NCI-H146 (cell line): ENCODE data around the gene NAT14.

Source experiments
- DNase-seq: peaks from one replicate; lab custom pipeline; 2025; lab: John Stamatoyannopoulos, UW

The NAT14 gene

GRCh38 chr19:55471266-55471665 lies 13.7 kb upstream of the NAT14 start:
- DNase-seq: peak; percentile 85

- no peak for DNase-seq
Measured at GRCh38 chr19:55472463-55472862, 12.5 kb upstream of the NAT14 start.

GRCh38 chr19:55473225-55474012 lies 11.6 kb upstream of the NAT14 start:
- peak; percentile 94 for DNase-seq

GRCh38 chr19:55474269-55475265 lies 10.4 kb upstream of the NAT14 start:
- no peak for DNase-seq

DNA sequence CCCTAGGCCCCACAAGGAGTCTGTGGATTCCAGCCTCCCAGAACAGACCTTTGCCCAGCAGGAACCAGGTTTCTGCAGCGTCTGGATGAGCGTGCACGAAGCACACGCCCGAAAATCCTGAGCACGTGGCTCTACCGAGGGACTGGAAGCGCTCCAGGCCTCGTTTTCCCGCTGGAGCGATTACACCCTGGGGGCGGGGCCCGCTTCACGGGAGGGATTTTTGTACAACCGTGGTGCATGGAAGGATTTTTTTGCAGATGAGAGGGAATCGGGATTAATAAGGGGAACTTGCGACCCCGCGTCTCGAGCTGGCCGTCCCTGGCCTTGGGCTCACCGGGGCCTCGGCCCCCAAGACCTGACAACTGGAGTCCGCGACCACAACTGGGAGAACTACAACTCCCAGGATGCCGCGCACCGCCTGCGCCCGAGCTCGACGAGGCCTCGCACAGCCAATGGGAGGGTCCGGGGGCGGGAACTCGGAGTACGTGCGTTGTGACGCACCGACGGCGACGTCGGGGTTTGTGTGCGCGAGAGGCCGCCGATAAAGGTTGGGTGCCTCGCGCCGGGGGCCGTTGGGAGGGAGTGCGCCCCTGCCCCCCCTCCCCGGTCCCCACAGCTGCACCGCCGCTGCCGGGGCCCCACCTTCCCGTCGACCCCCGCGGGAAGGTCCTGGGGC lies 8.8 kb upstream of the NAT14 start, which contains the start of gene ZNF628:
Gene ZNF628, plus strand, starts transcription at position 518 of the 676 bp plus-strand sequence. CDS start 3,294 bp downstream, outside the sequence.
- DNase-seq: peak; percentile 100

GRCh38 chr19:55477905-55478304 lies 7.1 kb upstream of the NAT14 start:
- no peak for DNase-seq

GRCh38 chr19:55478364-55478763 lies 6.6 kb upstream of the NAT14 start:
- DNase-seq: no peak

DNA sequence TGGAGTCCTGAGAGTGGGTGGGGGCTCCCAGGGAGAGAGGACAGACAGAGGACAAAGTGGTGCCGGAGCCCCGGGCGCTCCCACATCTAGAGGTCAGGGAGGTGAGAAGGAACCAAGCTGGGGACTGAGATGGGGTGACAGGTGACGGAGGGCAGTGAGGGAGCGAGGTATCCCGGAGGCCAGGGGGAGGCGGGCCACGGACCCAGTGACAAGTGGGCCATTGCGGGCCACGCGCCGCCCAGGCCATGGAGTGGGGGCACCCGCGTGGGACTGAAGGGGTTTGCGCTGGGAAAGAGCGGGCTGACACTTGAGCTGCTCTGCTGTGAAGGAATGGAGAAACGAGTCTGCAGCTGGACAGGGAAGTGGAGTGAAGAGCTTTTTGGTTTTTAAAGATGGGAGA lies 5.9 kb upstream of the NAT14 start:
- no peak for DNase-seq

DNA sequence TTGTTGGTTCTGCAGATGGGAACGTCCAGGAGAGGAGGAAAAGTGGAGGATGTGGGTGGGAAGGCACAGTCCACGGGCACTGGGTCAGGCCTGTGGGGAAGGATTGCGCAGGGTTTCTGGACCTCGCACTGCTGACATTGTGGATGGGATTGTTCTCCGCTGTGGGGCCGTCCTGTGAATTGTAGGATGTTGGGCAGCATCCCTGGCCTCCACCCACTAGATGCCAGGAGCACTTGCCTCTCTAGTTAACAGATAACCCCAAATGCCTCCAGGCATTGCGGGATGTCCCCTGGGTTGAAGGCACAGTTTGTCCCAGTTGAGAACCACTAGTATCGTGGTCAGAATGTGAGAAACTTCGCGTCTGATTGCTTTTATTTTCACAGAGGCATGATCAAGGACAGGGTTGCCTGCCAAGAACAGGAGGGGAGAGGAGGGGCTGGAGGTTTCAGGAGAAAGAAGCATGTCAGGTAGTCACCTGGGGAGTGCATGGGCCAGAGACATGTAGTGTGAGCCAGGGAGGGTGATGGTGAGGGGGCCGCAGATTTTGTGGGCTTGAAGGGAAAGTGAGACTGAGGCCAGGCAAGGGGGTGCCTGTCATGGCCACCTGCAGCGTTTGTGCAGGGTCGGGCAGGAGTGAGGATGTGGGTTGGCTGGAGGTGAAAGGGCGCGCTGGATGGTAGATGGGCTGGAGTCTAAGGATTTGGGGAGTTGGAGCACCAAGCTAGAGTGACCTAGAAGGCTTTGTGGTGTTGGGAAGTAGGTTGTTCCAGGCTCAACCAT lies 5.3 kb upstream of the NAT14 start:
- no peak for DNase-seq

DNA sequence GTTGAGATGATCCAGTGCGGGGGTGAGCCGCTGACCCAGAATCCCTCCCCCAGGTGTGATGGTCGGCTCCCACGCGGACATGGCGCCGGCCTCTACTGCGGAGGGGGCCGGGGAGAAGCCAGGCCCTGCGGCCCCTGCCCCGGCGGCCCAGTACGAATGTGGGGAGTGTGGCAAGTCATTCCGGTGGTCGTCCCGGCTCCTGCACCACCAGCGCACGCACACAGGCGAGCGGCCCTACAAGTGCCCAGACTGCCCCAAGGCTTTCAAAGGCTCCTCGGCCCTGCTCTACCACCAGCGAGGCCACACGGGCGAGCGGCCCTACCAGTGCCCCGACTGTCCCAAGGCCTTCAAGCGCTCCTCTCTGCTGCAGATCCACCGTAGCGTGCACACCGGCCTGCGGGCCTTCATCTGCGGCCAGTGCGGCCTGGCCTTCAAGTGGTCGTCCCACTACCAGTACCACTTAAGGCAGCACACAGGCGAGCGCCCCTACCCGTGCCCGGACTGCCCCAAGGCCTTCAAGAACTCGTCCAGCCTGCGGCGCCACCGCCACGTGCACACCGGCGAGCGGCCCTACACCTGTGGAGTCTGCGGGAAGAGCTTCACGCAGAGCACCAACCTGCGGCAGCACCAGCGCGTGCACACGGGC lies 3.7 kb upstream of the NAT14 start:
- no peak for DNase-seq

- DNase-seq: no peak
Measured at GRCh38 chr19:55481794-55482155, 3.2 kb upstream of the NAT14 start.

GRCh38 chr19:55482156-55482961 lies 2.6 kb upstream of the NAT14 start:
- DNase-seq: no peak

DNA sequence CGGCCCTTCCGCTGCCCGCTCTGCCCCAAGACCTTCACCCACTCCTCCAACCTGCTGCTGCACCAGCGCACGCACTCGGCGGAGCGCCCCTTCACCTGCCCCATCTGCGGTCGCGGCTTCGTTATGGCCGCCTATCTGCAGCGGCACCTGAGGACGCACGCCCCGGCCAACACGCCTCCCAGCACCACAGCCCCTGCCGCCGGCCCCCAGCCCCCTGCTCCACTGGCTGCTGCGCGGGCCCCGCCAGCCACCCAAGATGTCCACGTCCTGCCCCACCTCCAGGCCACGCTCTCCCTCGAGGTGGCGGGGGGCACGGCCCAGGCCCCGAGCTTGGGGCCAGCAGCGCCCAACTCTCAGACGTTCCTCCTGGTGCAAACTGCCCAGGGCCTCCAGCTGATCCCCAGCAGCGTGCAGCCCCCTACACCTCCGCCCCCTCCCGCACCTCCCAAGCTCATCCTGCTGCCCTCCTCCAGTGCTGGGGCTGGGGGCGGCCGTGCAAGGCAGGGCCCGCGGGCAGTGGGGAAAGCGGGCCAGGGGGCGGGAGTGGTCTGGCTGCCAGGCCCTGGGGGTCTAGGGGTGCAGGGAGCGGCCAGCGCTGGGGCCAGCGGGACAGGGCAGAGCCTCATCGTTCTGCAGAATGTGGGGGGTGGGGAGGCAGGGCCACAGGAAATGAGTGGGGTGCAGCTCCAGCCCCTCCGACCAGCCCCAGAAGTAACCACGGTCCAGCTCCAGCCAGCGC lies 1.9 kb upstream of the NAT14 start:
- no peak for DNase-seq

DNA sequence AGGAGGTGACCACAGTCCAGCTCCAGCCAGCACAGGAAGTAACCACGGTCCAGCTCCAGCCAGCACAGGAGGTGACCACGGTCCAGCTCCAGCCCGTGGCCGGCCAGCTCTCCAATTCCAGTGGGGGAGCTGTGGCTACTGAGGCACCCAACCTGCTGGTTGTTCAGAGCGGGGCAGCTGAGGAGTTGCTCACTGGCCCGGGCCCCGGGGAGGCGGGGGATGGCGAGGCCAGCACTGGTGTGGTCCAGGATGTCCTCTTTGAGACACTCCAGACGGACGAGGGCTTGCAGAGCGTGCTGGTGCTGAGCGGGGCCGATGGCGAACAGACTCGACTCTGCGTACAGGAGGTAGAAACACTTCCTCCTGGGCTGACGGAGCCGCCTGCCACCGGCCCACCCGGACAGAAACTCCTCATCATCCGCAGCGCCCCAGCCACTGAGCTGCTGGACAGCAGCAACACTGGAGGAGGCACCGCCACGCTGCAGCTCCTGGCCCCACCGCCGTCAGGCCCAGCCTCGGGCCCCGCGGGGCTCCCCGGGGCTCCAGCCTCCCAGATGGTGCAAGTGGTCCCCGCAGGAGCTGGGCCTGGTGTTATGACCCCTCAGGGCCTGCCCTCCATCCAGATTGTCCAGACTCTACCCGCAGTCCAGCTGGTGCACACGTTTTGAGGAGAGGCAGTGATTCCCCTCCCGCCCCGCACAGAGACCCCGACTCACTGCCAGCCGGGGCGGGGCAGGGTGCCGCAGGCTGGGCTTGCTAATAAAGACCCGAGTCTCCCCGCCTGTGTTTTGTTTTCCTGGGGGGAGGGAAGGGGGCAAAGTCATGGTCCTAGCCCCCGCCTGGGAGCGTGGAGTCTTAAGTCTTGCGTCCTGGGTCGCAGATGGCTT lies 1.0 kb upstream of the NAT14 start:
- DNase-seq: no peak

GRCh38 chr19:55485439-55486011 lies 537 bp downstream of the NAT14 start:
- DNase-seq: peak; percentile 51

DNA sequence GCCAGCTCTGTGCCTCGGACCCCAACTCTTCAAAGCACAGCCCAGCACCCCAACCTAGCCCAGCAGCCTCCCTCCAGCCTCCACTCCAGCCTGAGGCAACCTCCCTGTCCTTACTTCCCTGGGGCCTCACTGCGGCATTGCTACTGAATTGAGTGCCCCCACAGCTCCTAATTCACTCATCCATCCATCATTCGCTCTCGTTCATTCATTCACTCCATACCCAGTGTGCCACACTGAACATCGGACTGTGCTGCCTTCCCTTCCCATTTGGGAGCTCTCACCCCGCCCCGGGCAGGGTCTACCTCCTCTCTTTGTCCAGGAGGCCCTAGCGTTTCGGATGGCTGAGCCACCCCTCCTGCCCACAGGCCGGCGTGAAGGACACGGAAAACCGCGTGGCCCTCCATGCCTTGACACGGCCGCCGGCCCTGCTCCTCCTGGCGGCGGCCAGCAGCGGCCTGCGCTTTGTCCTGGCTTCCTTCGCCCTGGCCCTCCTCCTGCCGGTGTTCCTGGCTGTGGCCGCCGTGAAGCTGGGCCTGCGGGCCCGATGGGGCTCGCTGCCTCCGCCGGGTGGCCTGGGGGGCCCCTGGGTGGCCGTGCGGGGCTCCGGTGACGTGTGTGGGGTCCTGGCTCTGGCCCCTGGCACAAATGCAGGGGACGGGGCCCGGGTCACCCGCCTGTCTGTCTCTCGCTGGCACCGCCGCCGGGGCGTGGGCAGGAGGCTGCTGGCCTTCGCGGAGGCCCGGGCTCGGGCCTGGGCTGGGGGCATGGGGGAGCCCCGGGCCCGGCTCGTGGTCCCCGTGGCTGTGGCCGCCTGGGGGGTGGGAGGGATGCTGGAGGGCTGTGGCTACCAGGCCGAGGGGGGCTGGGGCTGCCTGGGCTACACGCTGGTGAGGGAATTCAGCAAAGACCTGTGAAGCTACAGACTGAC lies 1.3 kb downstream of the NAT14 start:
- DNase-seq: no peak
